Activated CD8-positive, alpha-beta T cell treated with anti-CD3 and anti-CD28 coated beads for 36 hours (primary cell): ENCODE results near the gene KRTAP22-1. TPM values are rescaled to one million over a fixed set of nuclear protein-coding genes. Genes with fewer than 3 reads are reported as not detected.

Source experiments
- ATAC-seq: fragments of 200-7000 bp; cut with Tn5 transposase; one replicate; pipeline ENCODE4 v1.10.0; 2021; ENCODE audit warnings: mild to moderate bottlenecking, moderate library complexity
- CTCF ChIA-PET: fragments of 350-600 bp; sonication (Branson Sonifier 250); formaldehyde crosslinking; loops from one replicate; lab custom pipeline; 2021; ENCODE audit warnings: antibody characterized with exemption; lab: Charles Lee
- POLR2A ChIA-PET: fragments of 350-600 bp; sonication (Branson Sonifier 250); formaldehyde crosslinking; loops from one replicate; lab custom pipeline; 2021; ENCODE audit warnings: antibody characterized with exemption; lab: Charles Lee
- DNase-seq: peaks from one replicate; pipeline ENCODE4 v3.0.0-alpha.2; 2020
- H3K27ac Mint-ChIP-seq: one replicate; pipeline ENCODE4 v1.8.0; 2021; ENCODE audit warnings: mild to moderate bottlenecking, mixed read lengths
- H3K27me3 Mint-ChIP-seq: one replicate; pipeline ENCODE4 v1.8.0; 2021; ENCODE audit warnings: mixed read lengths
- H3K36me3 Mint-ChIP-seq: one replicate; pipeline ENCODE4 v1.8.0; 2021; ENCODE audit warnings: low read depth, mixed read lengths
- H3K4me1 Mint-ChIP-seq: one replicate; pipeline ENCODE4 v1.8.0; 2021; ENCODE audit warnings: low read depth, mixed read lengths
- H3K4me3 Mint-ChIP-seq: one replicate; pipeline ENCODE4 v1.8.0; 2021; ENCODE audit warnings: mild to moderate bottlenecking, moderate library complexity, mixed read lengths
- H3K9me3 Mint-ChIP-seq: one replicate; pipeline ENCODE4 v1.8.0; 2021; ENCODE audit warnings: mixed read lengths
- intact Hi-C: fragments of 100-400 bp; cut with micrococcal nuclease; formaldehyde crosslinking; loops from one replicate; pipeline ENCODE4 v1.10.0; 2022
- total RNA-seq, 2 experiments: library from RNA; stranded (reverse); gene quantifications; one replicate each; pipeline ENCODE4 v1.2.3, GENCODE V29; 2021
- TF ChIP-seq, protein P1 (sequence below): fragments of 200-600 bp; IDR thresholded peaks from one replicate; pipeline ENCODE4 v1.8.0; 2022; ENCODE audit warnings: antibody characterized with exemption, mild to moderate bottlenecking

The KRTAP22-1 gene
- total RNA-seq = not detected

- DNase-seq (no peak), ATAC-seq (no peak)
- H3K4me1 Mint-ChIP-seq = no peaks in the 10 kb centered on the region
- no peak within 1 kb of the TSS for H3K4me3 Mint-ChIP-seq
- CTCF ChIA-PET = no interaction called here
- TF ChIP-seq, protein P1, sequence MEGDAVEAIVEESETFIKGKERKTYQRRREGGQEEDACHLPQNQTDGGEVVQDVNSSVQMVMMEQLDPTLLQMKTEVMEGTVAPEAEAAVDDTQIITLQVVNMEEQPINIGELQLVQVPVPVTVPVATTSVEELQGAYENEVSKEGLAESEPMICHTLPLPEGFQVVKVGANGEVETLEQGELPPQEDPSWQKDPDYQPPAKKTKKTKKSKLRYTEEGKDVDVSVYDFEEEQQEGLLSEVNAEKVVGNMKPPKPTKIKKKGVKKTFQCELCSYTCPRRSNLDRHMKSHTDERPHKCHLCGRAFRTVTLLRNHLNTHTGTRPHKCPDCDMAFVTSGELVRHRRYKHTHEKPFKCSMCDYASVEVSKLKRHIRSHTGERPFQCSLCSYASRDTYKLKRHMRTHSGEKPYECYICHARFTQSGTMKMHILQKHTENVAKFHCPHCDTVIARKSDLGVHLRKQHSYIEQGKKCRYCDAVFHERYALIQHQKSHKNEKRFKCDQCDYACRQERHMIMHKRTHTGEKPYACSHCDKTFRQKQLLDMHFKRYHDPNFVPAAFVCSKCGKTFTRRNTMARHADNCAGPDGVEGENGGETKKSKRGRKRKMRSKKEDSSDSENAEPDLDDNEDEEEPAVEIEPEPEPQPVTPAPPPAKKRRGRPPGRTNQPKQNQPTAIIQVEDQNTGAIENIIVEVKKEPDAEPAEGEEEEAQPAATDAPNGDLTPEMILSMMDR = no peak
- POLR2A ChIA-PET = interaction anchor here (0.5 kb wide), 1 partner anchor 9 kb away, joined by 3 read pairs; no protein-coding TSS in a partner anchor
- peaks cover 2% of the 10 kb centered on the region for H3K9me3 Mint-ChIP-seq
- H3K27me3 Mint-ChIP-seq = no peaks in the 10 kb centered on the region
- intact Hi-C loops = no loop called here
- H3K27ac Mint-ChIP-seq = no peak within 1 kb of the TSS
- no peaks in the 10 kb centered on the region for H3K36me3 Mint-ChIP-seq
Measured at GRCh38 chr21:30600787-30601186, at the start of gene KRTAP22-1. Gene KRTAP22-1 (plus strand): TSS chr21:30601087.

DNA sequence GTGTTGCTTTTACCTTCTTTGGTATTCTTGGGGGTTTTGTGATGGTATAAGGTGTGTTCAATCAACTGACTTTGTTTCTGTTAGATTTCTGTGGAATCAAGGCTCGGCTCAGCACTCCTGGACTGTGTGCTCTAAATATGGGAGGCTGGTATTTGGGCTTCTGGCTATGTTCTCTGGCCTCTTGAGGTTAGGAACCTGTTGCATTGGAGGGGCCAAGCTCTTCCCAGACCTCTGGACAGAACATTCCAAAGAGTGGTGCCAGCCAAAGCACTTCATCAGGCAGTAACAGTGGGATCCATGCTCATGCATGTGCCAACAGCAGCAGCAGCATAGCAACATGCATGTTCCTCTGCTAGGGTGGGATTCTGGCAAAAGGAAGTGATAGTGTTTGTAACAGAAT lies 48.1 kb upstream of the KRTAP22-1 start:
- Mint-ChIP-seq H3K36me3 (no peaks in the 10 kb centered on the region), H3K27ac (no peak overlapping the region), H3K4me3 (no peak overlapping the region), H3K9me3 (peaks cover 3% of the 10 kb centered on the region), H3K27me3 (peaks cover 3% of the 10 kb centered on the region), H3K4me1 (no peaks in the 10 kb centered on the region)
- CTCF ChIA-PET = no interaction called here
- intact Hi-C loops = no loop called here
- DNase-seq (no peak), ATAC-seq (no peak)
- POLR2A ChIA-PET = no interaction called here
- TF ChIP-seq, protein P1 = no peak

DNA sequence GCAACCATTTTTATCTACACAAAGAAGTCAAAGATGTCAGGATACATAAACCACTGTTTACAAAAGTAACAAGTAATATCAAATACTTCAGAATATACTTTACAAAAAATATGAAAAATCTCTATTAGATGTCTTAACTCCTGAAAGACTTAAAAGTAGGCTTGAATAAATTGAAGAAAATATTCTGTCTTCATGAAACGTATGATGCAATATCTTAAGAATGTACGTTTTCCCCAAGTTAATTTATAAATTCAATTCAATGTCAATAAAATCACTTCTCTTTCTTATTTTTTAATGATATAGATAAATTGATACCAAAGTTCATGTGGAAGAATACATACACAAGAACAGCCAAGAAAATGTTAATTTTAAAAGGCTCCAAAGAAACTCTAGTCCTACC lies 45.8 kb upstream of the KRTAP22-1 start:
- ChIA-PET POLR2A (no interaction called here), CTCF (no interaction called here)
- no peak for ATAC-seq
- intact Hi-C loops = no loop called here
- H3K27me3 Mint-ChIP-seq = no peaks in the 10 kb centered on the region
- H3K36me3 Mint-ChIP-seq = no peaks in the 10 kb centered on the region
- peaks cover 3% of the 10 kb centered on the region for H3K9me3 Mint-ChIP-seq
- H3K4me1 Mint-ChIP-seq = no peaks in the 10 kb centered on the region
- no peak overlapping the region for H3K4me3 Mint-ChIP-seq
- DNase-seq = no peak
- TF ChIP-seq, protein P1 = no peak
- H3K27ac Mint-ChIP-seq = no peak overlapping the region

DNA sequence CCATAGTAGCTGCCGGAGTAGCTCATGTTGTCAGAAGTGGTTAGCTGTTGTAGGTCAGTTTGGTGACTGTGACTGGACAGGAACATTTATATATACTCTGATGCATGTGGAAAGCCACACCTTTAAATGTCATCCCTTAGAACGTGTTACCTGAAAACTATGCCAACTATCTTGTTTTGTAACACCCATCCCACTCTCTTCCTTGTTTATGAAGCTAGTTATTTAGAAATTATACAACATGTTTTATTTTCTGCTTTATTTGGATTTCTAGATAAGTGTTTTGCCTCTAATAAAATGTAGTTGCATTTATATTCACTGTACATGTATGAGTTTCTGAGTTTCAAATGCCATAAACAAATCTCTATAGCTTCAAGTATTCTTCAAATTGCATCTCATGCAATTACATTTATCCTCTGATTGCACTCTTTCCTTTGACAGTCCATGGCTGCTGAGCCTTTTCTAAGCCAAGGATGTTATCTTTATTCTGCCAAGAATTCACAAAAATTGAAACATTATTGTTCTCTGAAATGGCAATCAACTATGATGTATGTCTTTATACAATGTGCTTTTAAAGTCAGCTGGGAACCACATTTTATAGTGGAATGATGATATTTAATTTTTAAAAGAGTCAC lies 39.5 kb upstream of the KRTAP22-1 start, which contains the start of gene KRTAP19-7:
TSS of gene KRTAP19-7 (minus strand) at position 51 of the 632 bp plus-strand sequence. CDS start at position 26, 25 bp downstream.
- no peaks in the 10 kb centered on the region for H3K9me3 Mint-ChIP-seq
- no peak within 1 kb of the TSS for H3K4me3 Mint-ChIP-seq
- H3K27me3 Mint-ChIP-seq = no peaks in the 10 kb centered on the region
- no peaks in the 10 kb centered on the region for H3K36me3 Mint-ChIP-seq
- intact Hi-C loops = no loop called here
- ChIA-PET POLR2A (no interaction called here), CTCF (no interaction called here)
- TF ChIP-seq, protein P1 = no peak
- H3K27ac Mint-ChIP-seq = no peak within 1 kb of the TSS
- no peak for DNase-seq
- H3K4me1 Mint-ChIP-seq = no peaks in the 10 kb centered on the region
- no peak for ATAC-seq

GRCh38 chr21:30561957-30562356 lies 38.9 kb upstream of the KRTAP22-1 start:
- no peak overlapping the region for H3K4me3 Mint-ChIP-seq
- ChIA-PET POLR2A (no interaction called here), CTCF (no interaction called here)
- TF ChIP-seq, protein P1 = no peak
- no peaks in the 10 kb centered on the region for H3K36me3 Mint-ChIP-seq
- DNase-seq (no peak), ATAC-seq (no peak)
- intact Hi-C loops = no loop called here
- H3K27ac Mint-ChIP-seq = no peak overlapping the region
- H3K4me1 Mint-ChIP-seq = no peaks in the 10 kb centered on the region
- no peaks in the 10 kb centered on the region for H3K27me3 Mint-ChIP-seq
- no peaks in the 10 kb centered on the region for H3K9me3 Mint-ChIP-seq
